A549 (cell line): ENCODE measurements around the gene PLS3.

ENCODE experiments used
- CTCF ChIP-seq: fragments of >200 bp; sonication (Bioruptor Twin); formaldehyde crosslinking; IDR thresholded peaks from 3 replicates; pipeline ENCODE4 v1.5.1; 2016
- EP300 ChIP-seq, 2 experiments: fragments of >200 bp; sonication (Bioruptor Twin); formaldehyde crosslinking; IDR thresholded peaks; 2 replicates in 1 of 2; 3 replicates in 1 of 2; pipeline ENCODE4 v1.6.1; 2016 to 2017
- JUN ChIP-seq, 2 experiments: fragments of >200 bp; sonication (Bioruptor Twin); formaldehyde crosslinking; IDR thresholded peaks; 2 replicates in 1 of 2; 3 replicates in 1 of 2; pipeline ENCODE4 v1.6.1; 2016 to 2017
- POLR2A ChIP-seq: IDR thresholded peaks from 2 replicates; pipeline ENCODE4 v1.6.1; 2012; ENCODE audit warnings: mild to moderate bottlenecking, low read length
- RFX5 ChIP-seq: fragments of 450-650 bp; IDR thresholded peaks from 2 replicates; pipeline ENCODE4 v1.7.1; 2014; ENCODE audit warnings: antibody characterized with exemption, mild to moderate bottlenecking, moderate library complexity
- TF ChIP-seq, protein P1 (sequence below): fragments of 450-650 bp; IDR thresholded peaks from 2 replicates; pipeline ENCODE4 v1.6.1; 2014; ENCODE audit warnings: antibody characterized with exemption

GRCh38 chrX:115561605-115562479 lies 868 bp downstream of the PLS3 start:
- TF ChIP-seq CTCF (no peak), JUN (IDR thresholded peaks at IDR 0.05) (no peak), POLR2A (no peak), RFX5 (no peak), EP300 (IDR thresholded peaks at IDR 0.05) (no peak)
- TF ChIP-seq, protein P1, sequence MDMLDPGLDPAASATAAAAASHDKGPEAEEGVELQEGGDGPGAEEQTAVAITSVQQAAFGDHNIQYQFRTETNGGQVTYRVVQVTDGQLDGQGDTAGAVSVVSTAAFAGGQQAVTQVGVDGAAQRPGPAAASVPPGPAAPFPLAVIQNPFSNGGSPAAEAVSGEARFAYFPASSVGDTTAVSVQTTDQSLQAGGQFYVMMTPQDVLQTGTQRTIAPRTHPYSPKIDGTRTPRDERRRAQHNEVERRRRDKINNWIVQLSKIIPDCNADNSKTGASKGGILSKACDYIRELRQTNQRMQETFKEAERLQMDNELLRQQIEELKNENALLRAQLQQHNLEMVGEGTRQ = no peak
